GM12865 (cell line): ENCODE data around the gene RBBP7.

ENCODE experiments used
- DNase-seq: peaks from one replicate; pipeline ENCODE4 v3.0.0; 2010; ENCODE audit warnings: low read depth
- H3K4me3 ChIP-seq: 2 replicates; pipeline ENCODE4 v1.5.1; 2011; ENCODE audit warnings: mild to moderate bottlenecking, low read depth, low read length, control low read depth
- CTCF ChIP-seq: IDR thresholded peaks from 2 replicates; pipeline ENCODE4 v1.5.1; 2011; ENCODE audit warnings: low read length, control low read depth, low read depth, inconsistent platforms; ENCODE audit not compliant: insufficient read depth; ENCODE audit errors: missing control alignments

Gene RBBP7

GRCh38 chrX:16851827-16852226, 18.3 kb downstream of the RBBP7 start:
- no peak for TF ChIP-seq CTCF
- no peak overlapping the region for H3K4me3 ChIP-seq

DNA sequence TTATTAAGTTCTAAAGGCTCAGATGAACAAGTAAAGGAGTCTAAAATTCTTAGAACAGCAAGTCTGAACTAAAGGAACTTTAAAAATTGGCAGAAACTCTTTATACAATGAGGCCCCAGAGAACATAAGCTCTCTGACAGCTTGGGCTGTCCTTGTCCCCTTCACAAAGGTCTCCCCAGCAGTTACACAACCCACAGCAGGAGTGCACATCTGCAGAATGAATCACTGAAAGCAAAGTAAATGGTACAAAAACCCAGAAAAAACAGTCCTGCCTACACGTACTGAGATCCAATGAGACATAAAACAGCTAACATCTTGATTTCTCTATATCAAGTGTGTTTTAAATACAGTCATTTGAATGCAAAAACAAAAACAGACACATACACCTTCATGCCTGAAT, 18.7 kb downstream of the RBBP7 start:
- DNase-seq = no peak
- H3K4me3 ChIP-seq = no peak overlapping the region
- TF ChIP-seq CTCF = no peak

More at GRCh38 chrX:16851827-16852226, 18.3 kb downstream of the RBBP7 start:
- peak; percentile 4 for DNase-seq

- DNase-seq = no peak
- no peak overlapping the region for H3K4me3 ChIP-seq
- no peak for TF ChIP-seq CTCF
Observed at GRCh38 chrX:16848541-16848940, 21.6 kb downstream of the RBBP7 start.

DNA sequence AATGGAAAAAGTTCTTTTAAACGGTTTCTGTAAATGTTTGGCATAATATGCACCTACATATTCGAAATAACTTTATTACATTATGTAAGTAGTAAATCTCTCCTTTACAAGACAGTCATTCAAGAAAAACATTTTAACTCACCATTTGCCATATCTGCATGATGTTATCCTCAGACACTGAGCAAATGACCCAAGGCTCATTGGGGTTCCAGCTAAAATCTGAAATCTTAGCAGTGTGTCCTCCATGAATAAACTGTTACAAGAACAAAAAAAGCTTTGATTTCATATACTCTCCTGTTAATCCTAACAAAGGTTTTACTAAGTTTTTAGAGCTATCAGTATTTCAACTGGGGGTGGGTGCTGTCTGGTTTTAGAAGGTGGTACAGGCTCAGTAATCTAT, 24.5 kb downstream of the RBBP7 start:
- no peak for TF ChIP-seq CTCF
- H3K4me3 ChIP-seq = no peak overlapping the region
- DNase-seq = no peak

- no peak overlapping the region for H3K4me3 ChIP-seq
- DNase-seq = no peak
- TF ChIP-seq CTCF = no peak
Observed at GRCh38 chrX:16843208-16843909, 26.8 kb downstream of the RBBP7 start.

- no peak for TF ChIP-seq CTCF
- DNase-seq = no peak
- no peak overlapping the region for H3K4me3 ChIP-seq
Observed at GRCh38 chrX:16842684-16843083, 27.5 kb downstream of the RBBP7 start.
